MM.1S (cell line): Measurements from ENCODE around the gene GUCY1A2.

Experiments
- DNase-seq: peaks from one replicate; pipeline ENCODE4 v3.0.0-alpha.2; 2015
- H2AFZ ChIP-seq: fragments of 300-600 bp; sonication (generic); 2 replicates; pipeline ENCODE4 v1.6.0; 2016; ENCODE audit warnings: antibody characterized with exemption, low read length
- H3F3A ChIP-seq: fragments of 300-600 bp; sonication (generic); 2 replicates; pipeline ENCODE4 v1.6.1; 2016; ENCODE audit warnings: mild to moderate bottlenecking, antibody characterized with exemption, low read length, moderate library complexity, mixed read lengths; ENCODE audit not compliant: insufficient read depth
- H3K27ac ChIP-seq: fragments of 300-600 bp; sonication (generic); 2 replicates; pipeline ENCODE4 v1.5.1; 2016; ENCODE audit warnings: mild to moderate bottlenecking, low read length
- H3K27me3 ChIP-seq: fragments of 300-600 bp; sonication (generic); replicated peaks from 2 replicates; pipeline ENCODE4 v1.6.0; 2016; ENCODE audit warnings: low read length; ENCODE audit not compliant: insufficient read depth
- H3K36me3 ChIP-seq: fragments of 300-600 bp; sonication (generic); replicated peaks from 2 replicates; pipeline ENCODE4 v1.6.1; 2016; ENCODE audit warnings: mild to moderate bottlenecking, low read length, mixed read lengths; ENCODE audit not compliant: insufficient read depth
- H3K4me1 ChIP-seq: fragments of 300-600 bp; sonication (generic); 2 replicates; pipeline ENCODE4 v1.6.1; 2016; ENCODE audit warnings: low read length, mixed read lengths
- H3K4me2 ChIP-seq: fragments of 300-600 bp; sonication (generic); 2 replicates; pipeline ENCODE4 v1.6.0; 2016; ENCODE audit warnings: low read depth, low read length
- H3K4me3 ChIP-seq: fragments of 300-600 bp; sonication (generic); 2 replicates; pipeline ENCODE4 v1.5.1; 2016; ENCODE audit warnings: low read length, mixed read lengths
- H3K79me2 ChIP-seq: fragments of 300-600 bp; sonication (generic); 2 replicates; pipeline ENCODE4 v1.6.1; 2016; ENCODE audit warnings: mixed run types, low read length, mixed read lengths
- H3K9ac ChIP-seq: fragments of 300-600 bp; sonication (generic); 2 replicates; pipeline ENCODE4 v1.6.1; 2016; ENCODE audit warnings: low read length, mixed read lengths
- H3K9me2 ChIP-seq: fragments of 300-600 bp; sonication (generic); replicated peaks from 2 replicates; pipeline ENCODE4 v1.6.1; 2016; ENCODE audit warnings: mild to moderate bottlenecking, low read length, mixed read lengths; ENCODE audit not compliant: insufficient read depth
- H3K9me3 ChIP-seq: fragments of 300-600 bp; sonication (generic); replicated peaks from 2 replicates; pipeline ENCODE4 v1.6.1; 2016; ENCODE audit warnings: mild to moderate bottlenecking, low read length, mixed read lengths; ENCODE audit not compliant: insufficient read depth
- H4K20me1 ChIP-seq: fragments of 300-600 bp; sonication (generic); 2 replicates; pipeline ENCODE4 v1.6.1; 2016; ENCODE audit warnings: mild to moderate bottlenecking, low read length, moderate library complexity, mixed read lengths; ENCODE audit not compliant: insufficient read depth
- CTCF ChIP-seq: fragments of 300-600 bp; sonication (generic); IDR thresholded peaks from 2 replicates; pipeline ENCODE4 v1.5.1; 2016; ENCODE audit warnings: antibody characterized with exemption, low read length, mixed read lengths
- EZH2 ChIP-seq: fragments of 300-600 bp; sonication (generic); optimal IDR thresholded peaks from 2 replicates; pipeline ENCODE3; 2017; ENCODE audit warnings: low read depth, mild to moderate bottlenecking, antibody characterized with exemption, low read length, mixed read lengths
- EZH2phosphoT487 ChIP-seq: fragments of 300-600 bp; sonication (generic); IDR thresholded peaks from 2 replicates; pipeline ENCODE4 v1.6.1; 2018; ENCODE audit warnings: antibody characterized with exemption, low read length

The GUCY1A2 gene

GRCh38 chr11:106765469-106766258 is 252.6 kb downstream of the GUCY1A2 start:
- Histone ChIP-seq H3K36me3 (no peaks in the 10 kb centered on the region), H3K79me2 (no peaks in the 10 kb centered on the region), H3K9me3 (no peaks in the 10 kb centered on the region), H4K20me1 (no peaks in the 10 kb centered on the region), H3K4me2 (no peak overlapping the region), H2AFZ (no peak overlapping the region), H3K9ac (no peak overlapping the region), H3K27me3 (no peaks in the 10 kb centered on the region), H3K4me1 (no peaks in the 10 kb centered on the region), H3K27ac (no peak overlapping the region), H3K4me3 (no peak overlapping the region), H3F3A (no peaks in the 10 kb centered on the region), H3K9me2 (no peaks in the 10 kb centered on the region)
- TF ChIP-seq EZH2phosphoT487 (no peak), EZH2 (no peak), CTCF (no peak)
- DNase-seq: no peak

GRCh38 chr11:106763501-106763900 is 254.8 kb downstream of the GUCY1A2 start:
- H3K27me3 ChIP-seq: no peaks in the 10 kb centered on the region
- no peak overlapping the region for H2AFZ ChIP-seq
- no peaks in the 10 kb centered on the region for H4K20me1 ChIP-seq
- H3K9ac ChIP-seq: no peak overlapping the region
- H3K9me2 ChIP-seq: no peaks in the 10 kb centered on the region
- TF ChIP-seq EZH2phosphoT487 (no peak), CTCF (no peak), EZH2 (no peak)
- H3F3A ChIP-seq: no peaks in the 10 kb centered on the region
- no peaks in the 10 kb centered on the region for H3K79me2 ChIP-seq
- DNase-seq: no peak
- H3K36me3 ChIP-seq: no peaks in the 10 kb centered on the region
- no peaks in the 10 kb centered on the region for H3K4me1 ChIP-seq
- H3K4me3 ChIP-seq: no peak overlapping the region
- H3K9me3 ChIP-seq: no peaks in the 10 kb centered on the region
- H3K27ac ChIP-seq: no peak overlapping the region
- H3K4me2 ChIP-seq: no peak overlapping the region

- H3K36me3 ChIP-seq: no peaks in the 10 kb centered on the region
- no peak overlapping the region for H2AFZ ChIP-seq
- no peak overlapping the region for H3K9ac ChIP-seq
- no peaks in the 10 kb centered on the region for H3K79me2 ChIP-seq
- H4K20me1 ChIP-seq: no peaks in the 10 kb centered on the region
- no peak for TF ChIP-seq CTCF
- no peaks in the 10 kb centered on the region for H3K9me3 ChIP-seq
- no peaks in the 10 kb centered on the region for H3K27me3 ChIP-seq
- H3K4me2 ChIP-seq: no peak overlapping the region
- no peak overlapping the region for H3K27ac ChIP-seq
- H3F3A ChIP-seq: no peaks in the 10 kb centered on the region
- DNase-seq: no peak
- no peaks in the 10 kb centered on the region for H3K4me1 ChIP-seq
- H3K9me2 ChIP-seq: no peaks in the 10 kb centered on the region
- no peak overlapping the region for H3K4me3 ChIP-seq
Measured at GRCh38 chr11:106761745-106762144, 256.5 kb downstream of the GUCY1A2 start.
